Astrocyte (in vitro differentiated cells and primary cell): ENCODE measurements around the gene ADORA1. TPM values are rescaled to one million over a fixed set of nuclear protein-coding genes. Genes with fewer than 3 reads are reported as not detected.

Experiments
- DNase-seq: peaks from one replicate; pipeline ENCODE4 v3.0.0-alpha.2; 2010; ENCODE audit warnings: low read depth
- FAIRE-seq: peaks from 2 replicates; lab custom pipeline; 2011; peaks lifted over from hg19 to GRCh38; lab: Jason Lieb, UNC
- H2AFZ ChIP-seq: 2 replicates; pipeline ENCODE4 v1.6.0; 2012; ENCODE audit warnings: low read depth, low read length, inconsistent platforms
- H3K27ac ChIP-seq: 2 replicates; pipeline ENCODE4 v1.5.1; 2011; ENCODE audit warnings: low read depth, low read length, inconsistent platforms
- H3K27me3 ChIP-seq: 2 replicates; pipeline ENCODE4 v1.6.0; 2011; ENCODE audit warnings: low read length, inconsistent platforms; ENCODE audit not compliant: insufficient read depth
- H3K36me3 ChIP-seq: 2 replicates; pipeline ENCODE4 v1.5.1; 2011; ENCODE audit warnings: low read length, inconsistent platforms; ENCODE audit not compliant: insufficient read depth
- H3K4me1 ChIP-seq: 2 replicates; pipeline ENCODE4 v1.5.1; 2011; ENCODE audit warnings: low read length, inconsistent platforms; ENCODE audit not compliant: insufficient read depth
- H3K4me2 ChIP-seq: 2 replicates; pipeline ENCODE4 v1.6.0; 2012; ENCODE audit warnings: low read length, inconsistent platforms
- H3K4me3 ChIP-seq: 2 replicates; pipeline ENCODE4 v1.5.1; 2011; ENCODE audit warnings: low read depth, mild to moderate bottlenecking, low read length, inconsistent platforms; ENCODE audit not compliant: insufficient read depth
- H3K79me2 ChIP-seq: 2 replicates; pipeline ENCODE4 v1.6.0; 2012; ENCODE audit warnings: mild to moderate bottlenecking, low read length, inconsistent platforms; ENCODE audit not compliant: insufficient read depth
- H3K9ac ChIP-seq: 2 replicates; pipeline ENCODE4 v1.6.0; 2012; ENCODE audit warnings: mild to moderate bottlenecking, low read length, inconsistent platforms
- H3K9me3 ChIP-seq: 2 replicates; pipeline ENCODE4 v1.5.1; 2012; ENCODE audit warnings: low read depth, mild to moderate bottlenecking, low read length, inconsistent platforms; ENCODE audit not compliant: insufficient read depth
- H4K20me1 ChIP-seq: 2 replicates; pipeline ENCODE4 v1.6.0; 2012; ENCODE audit warnings: low read length, inconsistent platforms; ENCODE audit not compliant: insufficient read depth
- H3K27ac Mint-ChIP-seq: one replicate; pipeline ENCODE4 v1.8.0; 2021; ENCODE audit warnings: mild to moderate bottlenecking, mixed read lengths; ENCODE audit not compliant: unreplicated experiment
- H3K27me3 Mint-ChIP-seq: one replicate; pipeline ENCODE4 v1.8.0; 2021; ENCODE audit warnings: low read depth, mixed read lengths; ENCODE audit not compliant: unreplicated experiment
- H3K36me3 Mint-ChIP-seq: one replicate; pipeline ENCODE4 v1.8.0; 2021; ENCODE audit warnings: low read depth, mixed read lengths; ENCODE audit not compliant: unreplicated experiment
- H3K4me1 Mint-ChIP-seq: one replicate; pipeline ENCODE4 v1.8.0; 2021; ENCODE audit warnings: low read depth, mixed read lengths; ENCODE audit not compliant: unreplicated experiment
- H3K4me3 Mint-ChIP-seq: one replicate; pipeline ENCODE4 v1.8.0; 2021; ENCODE audit warnings: mild to moderate bottlenecking, moderate library complexity, mixed read lengths; ENCODE audit not compliant: unreplicated experiment
- H3K9me3 Mint-ChIP-seq: one replicate; pipeline ENCODE4 v1.8.0; 2021; ENCODE audit warnings: mild to moderate bottlenecking, mixed read lengths; ENCODE audit not compliant: unreplicated experiment
- CTCF ChIP-seq: IDR thresholded peaks from 2 replicates; pipeline ENCODE4 v1.5.1; 2011; ENCODE audit warnings: low read depth, mild to moderate bottlenecking, inconsistent platforms, low read length, moderate library complexity; ENCODE audit not compliant: insufficient read depth
- EZH2 ChIP-seq: IDR thresholded peaks from 2 replicates; pipeline ENCODE4 v1.6.1; 2012; ENCODE audit warnings: mild to moderate bottlenecking, low read length, inconsistent platforms; ENCODE audit not compliant: insufficient read depth
- total RNA-seq: library from RNA; stranded (reverse); gene quantifications from 2 replicates; pipeline ENCODE4 v1.2.1, GENCODE V29; 2021

The ADORA1 gene
- total RNA-seq, 1 donor from 2014 or later, result 5.7 TPM

GRCh38 chr1:203178821-203179666 lies 51.5 kb downstream of the ADORA1 start:
- peaks cover 23% of the 10 kb centered on the region for H3K27me3 Mint-ChIP-seq
- H3K27ac Mint-ChIP-seq, result no peak overlapping the region
- H3K79me2 ChIP-seq, result no peaks in the 10 kb centered on the region
- no peaks in the 10 kb centered on the region for H3K36me3 ChIP-seq
- H3K4me3 ChIP-seq, result no peak overlapping the region
- H3K4me2 ChIP-seq, result no peak overlapping the region
- H3K9me3 Mint-ChIP-seq, result no peaks in the 10 kb centered on the region
- no peak overlapping the region for H3K9ac ChIP-seq
- H3K4me1 ChIP-seq, result peaks cover 14% of the 10 kb centered on the region
- H2AFZ ChIP-seq, result no peak overlapping the region
- no peak overlapping the region for H3K27ac ChIP-seq
- no peaks in the 10 kb centered on the region for H3K27me3 ChIP-seq
- no peak overlapping the region for H3K4me3 Mint-ChIP-seq
- H4K20me1 ChIP-seq, result no peaks in the 10 kb centered on the region
- no peak for FAIRE-seq
- H3K9me3 ChIP-seq, result no peaks in the 10 kb centered on the region
- peaks cover 20% of the 10 kb centered on the region for H3K4me1 Mint-ChIP-seq
- H3K36me3 Mint-ChIP-seq, result no peaks in the 10 kb centered on the region
- no peak for DNase-seq
- TF ChIP-seq CTCF, result no peak
- no peak for TF ChIP-seq EZH2

- H3K27ac Mint-ChIP-seq, result no peak overlapping the region
- no peak overlapping the region for H2AFZ ChIP-seq
- DNase-seq (no peak), FAIRE-seq (no peak)
- no peak overlapping the region for H3K9ac ChIP-seq
- H3K4me1 ChIP-seq, result peaks cover 14% of the 10 kb centered on the region
- H3K4me3 ChIP-seq, result no peak overlapping the region
- H3K27me3 Mint-ChIP-seq, result peaks cover 23% of the 10 kb centered on the region
- H3K79me2 ChIP-seq, result no peaks in the 10 kb centered on the region
- H3K36me3 Mint-ChIP-seq, result no peaks in the 10 kb centered on the region
- TF ChIP-seq CTCF, result no peak
- no peak for TF ChIP-seq EZH2
- no peaks in the 10 kb centered on the region for H3K27me3 ChIP-seq
- no peak overlapping the region for H3K27ac ChIP-seq
- peaks cover 20% of the 10 kb centered on the region for H3K4me1 Mint-ChIP-seq
- H3K4me2 ChIP-seq, result no peak overlapping the region
- no peaks in the 10 kb centered on the region for H3K9me3 Mint-ChIP-seq
- no peak overlapping the region for H3K4me3 Mint-ChIP-seq
- H3K9me3 ChIP-seq, result no peaks in the 10 kb centered on the region
- H4K20me1 ChIP-seq, result no peaks in the 10 kb centered on the region
- no peaks in the 10 kb centered on the region for H3K36me3 ChIP-seq
Measured at GRCh38 chr1:203179667-203180005, 52.1 kb downstream of the ADORA1 start.
